Epithelial cell of proximal tubule (primary cell): ENCODE measurements around the gene ISCA1. TPM values are rescaled to one million over a fixed set of nuclear protein-coding genes. Genes with fewer than 3 reads are reported as not detected.
A peak's percentile ranks its signal among the peaks of the same experiment; 100 is the strongest.

Experiments
- DNase-seq: peaks from one replicate; pipeline ENCODE4 v3.0.0-alpha.2; 2011; ENCODE audit warnings: low read depth
- H3K4me3 ChIP-seq: 2 replicates; pipeline ENCODE4 v1.5.1; 2011; ENCODE audit warnings: low read depth, mild to moderate bottlenecking, low read length
- CTCF ChIP-seq: conservative IDR thresholded peaks from 2 replicates; pipeline ENCODE4 v1.5.1; 2012; ENCODE audit warnings: low read depth, mild to moderate bottlenecking, low read length
- total RNA-seq: library from RNA; depleted of rRNA; stranded (reverse); fragments of >200 nt; gene quantifications from 2 replicates; pipeline ENCODE4 v1.2.3, GENCODE V29; 2015

ISCA1 gene
- total RNA-seq = 25.2 and 39.0 TPM in 2 replicates

DNA sequence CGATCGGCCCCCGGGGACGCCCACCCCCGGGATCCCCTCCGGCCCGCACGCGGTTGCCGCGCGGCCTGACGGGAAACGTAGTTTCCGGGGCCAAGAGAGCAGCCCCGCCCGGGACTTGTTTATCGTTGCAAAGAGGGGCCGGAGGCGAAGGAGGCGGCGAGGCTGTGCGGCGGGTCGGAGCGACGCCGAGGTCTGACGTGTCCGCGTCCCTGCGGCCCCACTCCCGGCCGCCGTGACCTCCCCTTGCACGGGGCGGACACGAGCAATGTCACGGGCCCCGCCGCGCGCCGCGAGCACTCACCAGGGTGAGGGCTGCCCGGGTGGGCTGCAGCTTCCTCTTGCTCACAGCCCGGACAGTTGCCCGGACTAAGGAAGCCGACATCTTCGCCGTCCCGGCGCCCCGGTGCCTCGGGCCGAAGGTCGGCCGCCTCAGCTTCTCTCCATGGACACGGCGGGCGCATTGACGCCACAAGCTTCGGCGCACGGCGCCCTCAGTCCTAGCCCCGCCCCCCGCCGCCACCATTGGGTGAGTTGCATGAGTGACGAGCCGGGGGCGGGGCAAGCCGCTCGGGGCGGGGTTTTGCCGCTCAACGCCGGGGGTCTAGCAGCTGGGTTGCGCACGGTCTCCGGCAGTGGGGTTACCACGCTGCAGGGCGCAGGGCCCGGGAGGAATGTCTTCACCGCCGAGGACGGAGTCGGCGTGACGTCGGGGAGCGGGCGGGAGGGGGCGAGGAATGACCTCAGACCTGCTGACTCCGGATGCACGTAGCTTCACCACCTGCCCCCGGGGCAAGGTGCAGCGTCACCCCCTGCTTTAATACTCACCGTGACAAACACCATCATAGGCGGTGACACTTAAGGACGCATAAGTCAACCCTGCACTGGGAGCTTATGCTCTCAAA is at the start of gene ISCA1:
ISCA1 (minus strand) TSS at position 462 of the 902 bp plus-strand sequence; CDS start at position 382, 80 bp downstream.
- peak; percentile 13 for DNase-seq
- no peak for TF ChIP-seq CTCF
- H3K4me3 ChIP-seq = peak within 1 kb of the TSS; percentile 93

DNA sequence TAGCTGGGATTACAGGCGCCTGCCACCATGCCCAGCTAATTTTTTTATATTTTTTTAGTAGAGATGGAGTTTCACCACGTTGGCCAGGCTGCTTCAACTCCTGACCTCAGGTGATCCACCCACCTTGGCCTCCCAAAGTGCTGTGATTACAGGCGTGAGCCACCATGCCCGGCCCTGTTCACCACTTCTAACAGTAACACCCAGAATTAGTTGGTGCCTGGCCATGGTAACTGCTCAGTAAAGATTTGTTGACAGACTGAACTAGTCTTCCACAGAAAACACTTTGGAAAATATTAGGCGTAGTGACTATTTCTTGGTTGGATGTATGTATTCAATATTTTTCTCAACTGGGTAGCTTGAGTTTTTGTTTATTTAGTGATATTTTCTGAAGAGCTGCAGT is 47.8 kb upstream of the ISCA1 start:
- no peak for TF ChIP-seq CTCF
- no peak for DNase-seq
- no peak overlapping the region for H3K4me3 ChIP-seq

- TF ChIP-seq CTCF = no peak
- H3K4me3 ChIP-seq = no peak overlapping the region
- DNase-seq = no peak
Measured at GRCh38 chr9:86329649-86330048, 47.3 kb upstream of the ISCA1 start.

DNA sequence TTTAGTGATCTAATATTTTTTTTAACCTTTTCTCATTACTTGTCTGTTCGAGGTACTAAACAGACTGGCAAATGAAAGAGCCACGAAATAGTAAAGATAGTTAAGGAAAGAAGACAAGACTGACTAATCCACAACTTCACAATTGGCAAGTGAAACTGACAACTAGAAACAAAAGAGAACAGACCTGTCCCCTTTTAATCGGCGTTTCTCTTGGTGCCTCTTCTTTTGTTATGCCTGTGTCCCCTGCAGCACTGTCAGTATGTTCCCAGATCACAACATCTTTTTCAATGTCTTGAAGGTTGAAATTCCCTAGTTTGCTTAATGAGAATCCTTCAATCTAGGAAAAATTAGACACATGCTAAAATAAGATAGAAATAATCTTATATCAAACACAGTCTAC is 45.8 kb upstream of the ISCA1 start:
- no peak for DNase-seq
- no peak overlapping the region for H3K4me3 ChIP-seq
- no peak for TF ChIP-seq CTCF

GRCh38 chr9:86326536-86326935 is 44.2 kb upstream of the ISCA1 start:
- H3K4me3 ChIP-seq = no peak overlapping the region
- no peak for DNase-seq
- no peak for TF ChIP-seq CTCF

DNA sequence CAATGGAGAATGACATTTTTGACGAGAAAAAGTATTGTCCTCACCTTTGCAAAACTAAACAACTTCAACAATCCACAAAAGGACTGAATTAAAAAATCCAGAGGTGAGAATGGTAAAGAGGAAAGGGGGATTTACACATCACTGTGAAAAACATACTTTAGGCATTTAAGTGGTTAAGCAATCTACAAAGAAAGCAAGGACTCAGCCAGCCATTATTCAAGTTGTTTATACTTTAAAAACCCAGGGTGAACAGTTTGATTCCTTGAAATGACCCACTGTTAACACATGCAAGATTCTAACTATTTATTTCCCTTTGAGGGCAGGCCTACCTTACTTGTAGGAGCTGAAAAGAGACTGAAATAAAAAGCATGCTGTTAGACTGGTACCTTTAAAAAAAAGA is 42.6 kb upstream of the ISCA1 start:
- no peak for TF ChIP-seq CTCF
- no peak for DNase-seq

DNA sequence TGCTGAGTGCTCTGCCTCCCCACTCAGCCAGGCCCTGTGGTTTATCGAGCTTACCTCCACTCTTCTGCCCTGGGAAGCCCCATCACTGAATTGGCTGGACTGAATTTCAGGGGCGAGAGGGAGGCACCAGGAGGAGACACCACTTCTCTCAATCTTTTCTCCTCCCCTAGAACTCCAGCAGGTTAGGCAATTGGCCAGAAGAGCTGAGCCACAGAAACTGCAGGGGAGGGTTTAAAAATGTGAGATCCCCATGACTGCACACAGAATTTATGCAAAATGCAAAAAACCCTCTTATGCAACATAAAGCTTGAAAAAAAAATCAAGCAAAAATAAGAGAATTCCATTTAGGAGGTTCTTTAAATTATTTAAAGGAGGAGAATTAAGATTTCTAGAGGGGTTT is 42.0 kb upstream of the ISCA1 start:
- no peak for DNase-seq
- H3K4me3 ChIP-seq = no peak overlapping the region
- TF ChIP-seq CTCF = no peak

More for the DNA sequence above, 42.6 kb upstream of the ISCA1 start:
- H3K4me3 ChIP-seq = no peak overlapping the region
